Naive thymus-derived CD4-positive, alpha-beta T cell (primary cell): ENCODE data around the gene NPAS3. TPM values are rescaled to one million over a fixed set of nuclear protein-coding genes. Genes with fewer than 3 reads are reported as not detected.

Experiments
- ATAC-seq: fragments of 150-1000 bp; cut with Tn5 transposase; 2 replicates; pipeline ENCODE4 v1.10.0; 2021; ENCODE audit warnings: mild to moderate bottlenecking, moderate library complexity
- CTCF ChIA-PET: fragments of 350-600 bp; sonication (Branson Sonifier 250); formaldehyde crosslinking; loops from one replicate; lab custom pipeline; 2021; ENCODE audit warnings: antibody characterized with exemption; lab: Charles Lee
- POLR2A ChIA-PET: fragments of 350-600 bp; sonication (Branson Sonifier 250); formaldehyde crosslinking; loops from one replicate; lab custom pipeline; 2021; ENCODE audit warnings: antibody characterized with exemption, inconsistent platforms; lab: Charles Lee
- DNase-seq, 9 donors: peaks; one replicate each; pipeline versions ENCODE4 v3.0.0 to v3.0.0-alpha.2; 2020 to 2022; ENCODE audit warnings: mixed read lengths in 1 of 9
- H3K27ac ChIP-seq: one replicate; pipeline ENCODE4 v1.7.0; 2013; ENCODE audit warnings: mild to moderate bottlenecking, low read depth, low read length, moderate library complexity
- H3K27me3 ChIP-seq, 2 donors: one replicate each; pipeline ENCODE4 v1.7.0; 2013; ENCODE audit warnings: low read length in 2 of 2, mild to moderate bottlenecking in 2 of 2, moderate library complexity in 2 of 2; ENCODE audit not compliant: control insufficient read depth in 2 of 2, insufficient read depth in 2 of 2
- H3K36me3 ChIP-seq, 3 experiments: 1 replicate in 2 of 3; 2 replicates in 1 of 3; pipeline ENCODE4 v1.7.0; 2013; ENCODE audit warnings: low read length in 3 of 3, mild to moderate bottlenecking in 3 of 3, moderate library complexity in 1 of 3; ENCODE audit not compliant: insufficient read depth in 3 of 3, control insufficient read depth in 2 of 3
- H3K4me1 ChIP-seq, 2 donors: one replicate each; pipeline ENCODE4 v1.7.0; 2013; ENCODE audit warnings: low read length in 2 of 2, mild to moderate bottlenecking in 2 of 2, moderate library complexity in 1 of 2; ENCODE audit not compliant: control insufficient read depth in 2 of 2, insufficient read depth in 2 of 2
- H3K4me3 ChIP-seq: 2 replicates; pipeline ENCODE4 v1.7.0; 2013; ENCODE audit warnings: mild to moderate bottlenecking, low read length
- H3K9me3 ChIP-seq, 3 experiments: 1 replicate in 2 of 3; 2 replicates in 1 of 3; pipeline ENCODE4 v1.7.0; 2013; ENCODE audit warnings: low read length in 3 of 3; ENCODE audit not compliant: control insufficient read depth in 2 of 3
- H3K27ac Mint-ChIP-seq, 9 donors: one replicate each; pipeline ENCODE4 v1.8.0; 2020 to 2022; ENCODE audit warnings: mixed read lengths in 9 of 9, mild to moderate bottlenecking in 8 of 9, moderate library complexity in 5 of 9, inconsistent platforms in 2 of 9
- H3K27me3 Mint-ChIP-seq, 5 donors: one replicate each; pipeline ENCODE4 v1.8.0; 2021 to 2022; ENCODE audit warnings: mixed read lengths in 5 of 5, mild to moderate bottlenecking in 1 of 5
- H3K36me3 Mint-ChIP-seq, 5 donors: one replicate each; pipeline ENCODE4 v1.8.0; 2020 to 2022; ENCODE audit warnings: mixed read lengths in 5 of 5, mild to moderate bottlenecking in 3 of 5, inconsistent platforms in 1 of 5
- H3K4me1 Mint-ChIP-seq, 7 donors: one replicate each; pipeline ENCODE4 v1.8.0; 2020 to 2022; ENCODE audit warnings: mixed read lengths in 7 of 7, mild to moderate bottlenecking in 3 of 7, inconsistent platforms in 1 of 7
- H3K4me3 Mint-ChIP-seq, 10 donors: one replicate each; pipeline ENCODE4 v1.8.0; 2020 to 2022; ENCODE audit warnings: mild to moderate bottlenecking in 10 of 10, mixed read lengths in 10 of 10, moderate library complexity in 6 of 10, inconsistent platforms in 2 of 10
- H3K9me3 Mint-ChIP-seq, 11 donors: one replicate each; pipeline ENCODE4 v1.8.0; 2020 to 2022; ENCODE audit warnings: mixed read lengths in 11 of 11, mild to moderate bottlenecking in 4 of 11, inconsistent platforms in 1 of 11, moderate library complexity in 1 of 11
- intact Hi-C, 2 donors: fragments of 100-400 bp; cut with micrococcal nuclease; formaldehyde crosslinking; loops; one replicate each; pipeline ENCODE4 v1.15.1; 2023
- polyA plus RNA-seq, 2 donors: library from polyadenylated mRNA; unstranded; fragments of 300-500 nt; fragmentation: Illumina TruSeq; gene quantifications; one replicate each; pipeline ENCODE4 v1.2.3, GENCODE V29; 2021
- total RNA-seq, 6 experiments: library from RNA in 5 of 6; stranded (reverse) in 5 of 6; gene quantifications; 1 replicate in 5 of 6; 2 replicates in 1 of 6; pipeline ENCODE4 v1.2.3 and lab custom pipeline; 2021 to 2026

Gene NPAS3
- total and polyA plus RNA-seq, 7 experiments from 2014 or later, result not detected

DNA sequence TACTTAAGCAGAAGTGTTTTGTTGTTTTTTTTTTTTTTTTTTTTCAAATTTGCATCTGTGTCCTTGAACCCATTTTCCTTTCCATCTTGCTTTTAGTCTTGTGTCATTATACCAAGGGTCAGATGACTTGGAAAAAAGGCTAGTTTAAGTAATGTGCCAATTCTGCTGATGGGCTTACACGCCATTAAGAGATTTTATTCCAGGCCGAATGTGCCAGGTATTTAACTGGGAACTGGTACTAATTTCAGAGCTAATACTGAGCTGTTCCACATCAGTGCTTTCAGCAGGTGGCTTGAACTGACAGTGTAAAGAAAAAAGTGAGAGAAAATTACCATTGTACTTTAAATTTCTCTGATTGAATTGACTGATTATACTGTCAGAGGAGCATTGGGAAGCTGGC is 224.9 kb downstream of the NPAS3 start:
- POLR2A ChIA-PET, result no interaction called here
- intact Hi-C loops, result no loop called here
- H3K27me3 ChIP-seq, result no peaks in the 10 kb centered on the region

GRCh38 chr14:33165144-33165925 is 226.7 kb downstream of the NPAS3 start:
- ChIA-PET POLR2A (no interaction called here), CTCF (no interaction called here)
- H3K9me3 ChIP-seq, result no peaks in the 10 kb centered on the region
- H3K27me3 ChIP-seq, result no peaks in the 10 kb centered on the region
- Mint-ChIP-seq H3K4me1 (no peaks in the 10 kb centered on the region), H3K4me3 (no peak overlapping the region), H3K36me3 (no peaks in the 10 kb centered on the region), H3K27me3 (no peaks in the 10 kb centered on the region), H3K9me3 (peaks cover 0 to 9% (median 0%) of the 10 kb centered on the region in 11 donors), H3K27ac (no peak overlapping the region)
- no peaks in the 10 kb centered on the region for H3K4me1 ChIP-seq
- no peak overlapping the region for H3K27ac ChIP-seq
- no peak for DNase-seq
- intact Hi-C loops, result no loop called here
- ATAC-seq, result no peak
- no peak overlapping the region for H3K4me3 ChIP-seq
- no peaks in the 10 kb centered on the region for H3K36me3 ChIP-seq

More for the DNA sequence above, 224.9 kb downstream of the NPAS3 start:
- Histone ChIP-seq H3K27ac (no peak overlapping the region), H3K36me3 (no peaks in the 10 kb centered on the region), H3K4me1 (no peaks in the 10 kb centered on the region), H3K4me3 (no peak overlapping the region), H3K9me3 (no peaks in the 10 kb centered on the region)
- Mint-ChIP-seq H3K4me1 (no peaks in the 10 kb centered on the region), H3K36me3 (no peaks in the 10 kb centered on the region), H3K4me3 (no peak overlapping the region), H3K9me3 (peaks cover 0 to 6% (median 0%) of the 10 kb centered on the region in 11 donors), H3K27me3 (no peaks in the 10 kb centered on the region), H3K27ac (no peak overlapping the region)
- ATAC-seq, result no peak
- no peak for DNase-seq
- CTCF ChIA-PET, result no interaction called here

DNA sequence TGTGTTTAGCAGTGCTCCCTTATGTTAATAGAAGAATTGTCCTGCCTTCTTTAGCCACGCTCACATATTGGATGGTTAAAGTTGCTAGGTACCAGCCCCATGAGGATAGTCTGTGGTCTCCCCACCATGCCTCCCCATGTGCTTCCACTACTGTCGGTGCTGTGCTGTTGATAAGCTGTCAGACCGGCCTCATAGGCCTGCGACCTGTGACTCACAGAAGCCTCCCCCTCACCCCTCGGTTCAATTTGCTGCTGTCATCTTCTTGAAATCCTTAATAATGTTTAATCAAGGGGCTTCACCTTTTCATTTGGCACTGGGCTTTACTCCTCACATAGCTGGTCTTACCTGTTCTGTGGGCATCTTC is 227.2 kb downstream of the NPAS3 start:
- POLR2A ChIA-PET, result no interaction called here
- Mint-ChIP-seq H3K4me3 (no peak overlapping the region), H3K4me1 (no peaks in the 10 kb centered on the region), H3K9me3 (peaks cover 0 to 13% (median 2%) of the 10 kb centered on the region in 11 donors), H3K27ac (no peak overlapping the region), H3K36me3 (no peaks in the 10 kb centered on the region), H3K27me3 (no peaks in the 10 kb centered on the region)
- Histone ChIP-seq H3K27ac (no peak overlapping the region), H3K27me3 (no peaks in the 10 kb centered on the region), H3K4me3 (no peak overlapping the region), H3K4me1 (no peaks in the 10 kb centered on the region), H3K9me3 (no peaks in the 10 kb centered on the region), H3K36me3 (no peaks in the 10 kb centered on the region)
- CTCF ChIA-PET, result no interaction called here
- ATAC-seq (no peak), DNase-seq (no peak)
- intact Hi-C loops, result no loop called here

- Histone ChIP-seq H3K27ac (no peak overlapping the region), H3K36me3 (no peaks in the 10 kb centered on the region), H3K4me1 (no peaks in the 10 kb centered on the region), H3K4me3 (no peak overlapping the region), H3K27me3 (no peaks in the 10 kb centered on the region), H3K9me3 (no peaks in the 10 kb centered on the region)
- H3K27me3 Mint-ChIP-seq, result no peaks in the 10 kb centered on the region
- ChIA-PET POLR2A (no interaction called here), CTCF (no interaction called here)
- ATAC-seq (no peak), DNase-seq (no peak)
- H3K27ac Mint-ChIP-seq, result no peak overlapping the region
- no peaks in the 10 kb centered on the region for H3K4me1 Mint-ChIP-seq
- H3K4me3 Mint-ChIP-seq, result no peak overlapping the region
- no peaks in the 10 kb centered on the region for H3K36me3 Mint-ChIP-seq
- intact Hi-C loops, result no loop called here
- peaks cover 0 to 9% (median 1%) of the 10 kb centered on the region in 11 donors for H3K9me3 Mint-ChIP-seq
Observed at GRCh38 chr14:33175951-33176350, 237.3 kb downstream of the NPAS3 start.

DNA sequence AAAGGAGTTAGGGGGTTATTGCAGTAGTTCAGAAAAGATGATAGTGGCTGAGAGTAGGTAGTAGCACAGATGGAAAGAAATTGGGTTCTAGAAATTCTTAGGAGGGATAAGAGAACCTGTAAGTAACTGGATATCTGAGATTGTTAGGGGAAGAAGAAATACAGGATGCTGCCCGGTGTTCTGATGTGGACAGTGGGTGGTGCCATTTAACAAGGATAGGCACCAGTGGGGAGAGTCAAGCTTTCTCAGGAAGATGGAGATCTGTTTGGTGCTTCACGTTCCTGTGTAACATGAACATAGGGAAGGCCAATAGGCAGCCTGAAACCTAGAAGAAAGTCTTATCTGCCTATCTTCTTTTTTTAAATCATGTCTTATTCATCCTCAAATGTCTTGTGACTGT is 245.9 kb downstream of the NPAS3 start:
- no peak for DNase-seq
- no peaks in the 10 kb centered on the region for H3K36me3 Mint-ChIP-seq
- CTCF ChIA-PET, result no interaction called here
- POLR2A ChIA-PET, result no interaction called here
- H3K4me1 ChIP-seq, result no peaks in the 10 kb centered on the region
- H3K27me3 Mint-ChIP-seq, result no peaks in the 10 kb centered on the region
- no peak for ATAC-seq
- no peaks in the 10 kb centered on the region for H3K27me3 ChIP-seq
- H3K9me3 ChIP-seq, result no peaks in the 10 kb centered on the region
- H3K9me3 Mint-ChIP-seq, result peaks cover 0 to 10% (median 0%) of the 10 kb centered on the region in 11 donors
- H3K27ac ChIP-seq, result no peak overlapping the region
- no peak overlapping the region for H3K27ac Mint-ChIP-seq
- H3K36me3 ChIP-seq, result no peaks in the 10 kb centered on the region
- H3K4me1 Mint-ChIP-seq, result no peaks in the 10 kb centered on the region
- no peak overlapping the region for H3K4me3 ChIP-seq
- intact Hi-C loops, result no loop called here
- H3K4me3 Mint-ChIP-seq, result no peak overlapping the region

DNA sequence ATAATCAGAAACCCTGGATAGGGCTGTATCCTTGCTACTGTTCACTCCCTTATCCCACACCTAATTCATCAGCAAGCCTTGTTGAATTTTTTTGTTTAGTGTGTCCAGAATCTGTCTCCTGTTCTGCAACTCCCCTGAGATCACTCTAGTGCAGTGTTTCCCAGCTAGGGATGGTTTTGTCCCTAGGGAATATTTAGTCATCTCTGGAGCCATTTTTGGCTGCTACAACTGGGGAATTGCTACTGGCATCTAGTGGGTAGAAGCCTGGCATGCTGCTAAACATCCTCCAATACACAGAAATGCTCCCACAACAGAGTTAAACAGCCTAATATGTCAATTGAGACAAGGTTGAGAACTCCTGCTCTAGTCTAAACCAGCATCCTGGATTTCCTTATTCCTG is 248.0 kb downstream of the NPAS3 start:
- CTCF ChIA-PET, result no interaction called here
- Mint-ChIP-seq H3K27ac (no peak overlapping the region), H3K4me3 (no peak overlapping the region), H3K9me3 (peaks cover 0 to 5% (median 0%) of the 10 kb centered on the region in 11 donors), H3K36me3 (no peaks in the 10 kb centered on the region), H3K27me3 (no peaks in the 10 kb centered on the region), H3K4me1 (no peaks in the 10 kb centered on the region)
- Histone ChIP-seq H3K27ac (no peak overlapping the region), H3K4me1 (no peaks in the 10 kb centered on the region), H3K36me3 (no peaks in the 10 kb centered on the region), H3K27me3 (no peaks in the 10 kb centered on the region), H3K4me3 (no peak overlapping the region), H3K9me3 (no peaks in the 10 kb centered on the region)
- intact Hi-C loops, result no loop called here
- ATAC-seq, result no peak
- POLR2A ChIA-PET, result no interaction called here
- DNase-seq, result no peak

- H3K27ac Mint-ChIP-seq, result no peak overlapping the region
- intact Hi-C loops, result no loop called here
- no peaks in the 10 kb centered on the region for H3K36me3 Mint-ChIP-seq
- H3K27ac ChIP-seq, result no peak overlapping the region
- H3K27me3 ChIP-seq, result no peaks in the 10 kb centered on the region
- ATAC-seq, result no peak
- no peaks in the 10 kb centered on the region for H3K4me1 ChIP-seq
- H3K9me3 Mint-ChIP-seq, result peaks cover 0 to 7% (median 0%) of the 10 kb centered on the region in 11 donors
- no peaks in the 10 kb centered on the region for H3K4me1 Mint-ChIP-seq
- H3K4me3 ChIP-seq, result no peak overlapping the region
- H3K36me3 ChIP-seq, result no peaks in the 10 kb centered on the region
- CTCF ChIA-PET, result no interaction called here
- POLR2A ChIA-PET, result no interaction called here
- no peaks in the 10 kb centered on the region for H3K27me3 Mint-ChIP-seq
- no peak overlapping the region for H3K4me3 Mint-ChIP-seq
- DNase-seq, result no peak
- H3K9me3 ChIP-seq, result no peaks in the 10 kb centered on the region
Observed at GRCh38 chr14:33188880-33189279, 250.2 kb downstream of the NPAS3 start.
